Renal cortical epithelial cell (primary cell): Measurements from ENCODE around the gene DGKB. TPM values are rescaled to one million over a fixed set of nuclear protein-coding genes. Genes with fewer than 3 reads are reported as not detected.
"Not testable (repeated sequence)": the region's sequence is repeated elsewhere in the genome, so short reads cannot be mapped to it uniquely, and the experiment has no call there.

Source experiments
- DNase-seq: peaks from one replicate; pipeline ENCODE4 v3.0.0-alpha.2; 2011; ENCODE audit warnings: low read depth
- total RNA-seq: library from RNA; depleted of rRNA; stranded (reverse); fragments of >200 nt; gene quantifications from 2 replicates; pipeline ENCODE4 v1.2.3, GENCODE V29; 2014

Gene DGKB
- total RNA-seq, 1 donor from 2014 or later = not detected

- no peak for DNase-seq
Measured at GRCh38 chr7:14293434-14293833, 609.1 kb downstream of the DGKB start.

DNA sequence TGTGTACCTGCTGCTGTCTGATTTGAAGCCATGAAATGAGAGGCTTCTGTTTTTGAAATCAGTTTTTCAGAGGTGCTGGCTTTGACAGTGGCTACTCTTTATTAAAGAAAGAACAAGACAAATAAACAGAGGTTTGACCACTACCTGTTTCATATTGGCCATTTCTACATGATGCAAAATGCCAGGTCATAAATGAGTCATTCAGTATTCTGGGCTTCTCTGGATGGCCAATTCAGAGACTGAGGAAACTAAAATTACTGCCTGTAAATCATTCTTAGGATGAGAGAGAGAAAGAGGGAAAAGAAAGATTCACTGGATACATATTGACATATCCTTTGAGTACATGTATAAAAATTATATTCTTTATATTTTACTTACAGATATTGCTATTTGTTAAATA is 609.8 kb downstream of the DGKB start:
- peak; percentile 31 for DNase-seq

- no peak for DNase-seq
Measured at GRCh38 chr7:14289957-14290356, 612.6 kb downstream of the DGKB start.

DNA sequence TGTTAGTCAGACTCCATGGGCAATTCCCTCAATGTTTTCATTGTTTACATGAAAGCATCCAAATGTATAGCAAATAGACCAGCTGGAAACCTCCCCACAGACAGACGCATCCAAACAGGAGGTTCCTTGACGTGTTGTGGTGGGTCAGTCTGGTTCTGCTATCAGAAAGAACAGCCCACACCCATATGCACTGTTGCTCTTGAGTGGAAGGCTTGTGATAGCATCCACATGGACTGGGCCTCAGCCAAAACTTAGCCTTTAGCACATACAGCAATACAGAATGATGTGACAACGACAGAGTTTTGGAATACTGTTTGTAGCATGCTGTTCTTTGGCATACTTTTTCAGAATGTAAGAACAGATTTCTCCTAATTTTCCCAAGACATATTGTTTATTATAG is 613.9 kb downstream of the DGKB start:
- no peak for DNase-seq

GRCh38 chr7:14287398-14287797 is 615.2 kb downstream of the DGKB start:
- no peak for DNase-seq

DNA sequence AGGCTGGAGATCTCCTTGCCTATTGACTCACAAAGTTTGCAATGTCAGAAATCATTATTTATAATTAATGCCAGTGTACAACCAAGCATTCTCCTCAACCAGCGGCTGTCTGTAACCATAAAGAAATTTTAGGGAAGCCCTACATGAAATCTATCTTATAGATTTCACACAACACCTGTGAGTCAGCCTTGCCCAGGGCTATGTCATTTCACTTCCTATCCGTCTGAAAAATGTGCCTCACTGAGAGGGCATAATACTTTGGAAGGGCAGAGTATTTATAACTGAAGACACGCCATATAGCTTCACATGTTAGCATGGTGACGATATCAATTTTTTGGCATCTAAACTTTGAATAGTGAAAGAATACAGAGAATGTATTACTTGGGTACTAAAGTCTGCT is 616.5 kb downstream of the DGKB start:
- no peak for DNase-seq

DNA sequence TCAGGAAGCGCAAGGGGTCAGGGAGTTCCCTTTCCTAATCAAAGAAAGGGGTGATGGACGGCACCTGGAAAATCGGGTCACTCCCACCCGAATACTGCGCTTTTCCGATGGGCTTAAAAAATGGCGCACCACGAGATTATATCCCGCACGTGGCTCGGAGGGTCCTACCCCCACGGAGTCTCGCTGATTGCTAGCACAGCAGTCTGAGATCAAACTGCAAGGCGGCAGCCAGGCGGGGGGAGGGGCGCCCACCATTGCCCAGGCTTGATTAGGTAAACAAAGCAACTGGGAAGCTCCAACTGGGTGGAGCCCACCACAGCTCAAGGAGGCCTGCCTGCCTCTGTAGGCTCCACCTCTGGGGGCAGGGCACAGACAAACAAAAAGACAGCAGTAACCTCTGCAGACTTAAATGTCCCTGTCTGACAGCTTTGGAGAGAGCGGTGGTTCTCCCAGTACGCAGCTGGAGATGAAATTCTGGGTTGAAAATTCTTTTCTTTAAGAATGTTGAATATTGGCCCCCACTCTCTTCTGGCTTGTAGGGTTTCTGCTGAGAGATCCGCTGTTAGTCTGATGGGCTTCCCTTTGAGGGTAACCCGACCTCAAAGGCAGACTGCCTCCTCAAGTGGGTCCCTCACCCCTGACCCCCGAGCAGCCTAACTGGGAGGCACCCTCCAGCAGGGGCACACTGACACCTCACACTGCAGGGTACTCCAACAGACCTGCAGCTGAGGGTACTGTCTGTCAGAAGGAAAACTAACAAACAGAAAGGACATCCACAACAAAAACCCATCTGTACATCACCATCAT is 623.3 kb downstream of the DGKB start:
- DNase-seq = not testable (repeated sequence)

DNA sequence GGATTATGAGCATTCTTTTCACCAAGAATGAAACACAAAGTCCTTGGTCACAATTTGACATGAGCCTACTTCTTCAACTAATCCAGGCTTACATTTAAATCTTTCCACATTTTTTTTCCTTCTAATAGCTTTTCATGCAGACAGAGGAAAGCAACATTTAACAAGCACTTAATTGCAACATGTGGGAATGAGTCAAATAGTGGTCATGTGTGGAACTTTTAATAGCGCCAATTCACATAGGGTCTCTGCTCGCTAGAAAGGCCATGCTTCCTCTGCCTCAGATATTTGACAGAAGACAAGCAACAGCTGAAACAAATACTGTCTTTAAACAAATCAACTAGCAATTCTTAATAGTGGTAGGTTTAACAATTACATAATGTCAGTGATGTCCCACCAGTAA is 627.2 kb downstream of the DGKB start:
- DNase-seq = peak; percentile 6

- DNase-seq = no peak
Measured at GRCh38 chr7:14271441-14271840, 631.1 kb downstream of the DGKB start.

- DNase-seq = no peak
Measured at GRCh38 chr7:14270099-14270498, 632.5 kb downstream of the DGKB start.

GRCh38 chr7:14260011-14260410 is 642.5 kb downstream of the DGKB start:
- no peak for DNase-seq

DNA sequence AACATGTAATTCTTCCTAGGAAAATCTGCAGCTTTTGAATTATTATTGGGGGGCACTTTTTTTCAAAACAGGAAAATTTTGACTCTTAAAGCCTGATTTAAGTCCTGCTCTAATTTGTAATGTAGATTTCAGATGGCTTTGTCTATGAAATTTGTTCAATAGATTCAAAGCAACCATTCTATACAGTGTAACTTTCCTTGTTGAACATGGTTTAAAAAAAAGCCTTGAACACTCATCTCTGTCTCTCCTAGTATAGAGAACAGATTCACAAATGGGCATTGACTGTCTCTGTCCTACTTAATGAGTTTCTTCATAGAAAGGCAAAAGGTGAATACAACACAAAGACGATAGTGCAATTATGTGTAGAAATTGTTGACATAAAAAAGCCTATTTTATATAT is 643.7 kb downstream of the DGKB start:
- no peak for DNase-seq

DNA sequence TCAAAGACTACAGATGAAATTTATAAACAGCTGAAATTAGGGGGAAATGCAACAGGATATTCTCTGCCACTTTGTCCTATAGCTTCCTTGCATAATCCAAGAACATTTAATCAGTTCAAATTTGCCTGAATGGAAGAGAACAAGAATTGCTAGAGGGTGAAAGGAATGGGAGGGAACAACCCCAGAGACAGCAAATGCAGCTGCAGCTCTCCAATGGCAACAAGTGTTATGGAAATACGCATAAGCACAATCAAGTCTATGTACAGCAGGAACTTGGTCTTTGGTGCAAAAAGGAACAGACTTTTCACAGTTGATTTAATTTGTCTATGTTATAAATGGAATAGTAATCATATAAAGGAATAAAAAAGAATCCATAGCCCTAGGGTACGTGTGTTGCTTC is 644.1 kb downstream of the DGKB start:
- DNase-seq = no peak

DNA sequence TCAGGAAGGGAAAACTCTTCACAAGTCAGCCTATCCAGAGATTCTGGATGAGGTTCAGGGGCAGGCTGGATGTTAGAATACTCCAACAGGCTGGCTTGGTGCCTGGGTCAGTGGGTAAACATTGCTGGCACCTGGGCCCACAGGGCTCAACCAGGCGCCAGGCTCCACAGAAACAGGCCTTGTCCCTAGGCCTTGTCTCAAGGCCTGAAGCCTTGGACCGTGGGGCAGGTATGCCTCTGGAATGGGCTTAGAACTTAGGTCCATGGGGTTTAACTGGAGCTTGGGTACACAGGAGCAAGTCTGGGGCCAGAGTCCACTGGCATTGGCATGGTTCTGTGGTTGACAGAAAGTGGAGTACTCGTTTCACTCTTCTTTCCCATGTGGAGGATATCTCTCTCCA is 650.1 kb downstream of the DGKB start:
- no peak for DNase-seq

DNA sequence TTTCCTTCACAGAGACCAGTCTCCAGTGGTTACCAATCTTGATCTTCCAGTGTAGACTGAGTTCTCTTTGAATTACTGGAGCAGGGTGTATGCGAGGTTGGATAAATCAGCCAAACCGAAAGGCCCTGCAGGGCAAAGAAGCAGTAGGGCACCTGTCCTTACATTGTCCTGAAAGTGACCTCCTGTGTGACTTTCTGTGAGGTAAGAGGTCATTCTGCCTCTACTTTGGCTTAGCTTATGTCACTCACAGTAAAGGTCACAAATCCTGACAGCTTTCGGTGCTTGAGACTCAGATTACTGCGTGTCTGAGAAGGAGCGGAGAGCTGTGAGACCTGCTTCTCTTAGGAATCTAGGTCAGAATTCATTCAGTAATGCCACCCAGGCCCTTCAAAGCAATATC is 660.4 kb downstream of the DGKB start:
- no peak for DNase-seq

GRCh38 chr7:14236834-14237233 is 665.7 kb downstream of the DGKB start:
- DNase-seq = no peak

DNA sequence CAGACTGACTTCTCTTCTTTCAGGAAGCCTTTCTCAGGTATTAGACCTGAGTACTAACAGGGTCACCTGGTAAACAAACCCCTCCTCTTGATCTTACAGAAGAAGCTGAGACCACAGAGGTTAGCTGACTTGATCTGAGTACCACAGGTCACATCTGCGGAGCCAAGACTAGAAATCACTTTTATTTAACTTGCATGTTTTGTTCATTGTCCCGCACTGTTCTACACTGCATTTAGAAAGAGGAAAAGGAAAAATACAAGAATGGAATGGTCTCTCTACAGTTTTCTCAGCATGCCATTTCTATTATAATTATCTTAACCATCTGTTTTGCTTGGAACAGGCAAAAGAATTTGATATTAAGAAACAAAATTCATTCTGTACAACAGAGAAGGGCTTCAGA is 667.5 kb downstream of the DGKB start:
- DNase-seq = no peak

- DNase-seq = no peak
Measured at GRCh38 chr7:14233868-14234369, 668.6 kb downstream of the DGKB start.

GRCh38 chr7:14233076-14233867 is 669.3 kb downstream of the DGKB start:
- peak; percentile 37 for DNase-seq

DNA sequence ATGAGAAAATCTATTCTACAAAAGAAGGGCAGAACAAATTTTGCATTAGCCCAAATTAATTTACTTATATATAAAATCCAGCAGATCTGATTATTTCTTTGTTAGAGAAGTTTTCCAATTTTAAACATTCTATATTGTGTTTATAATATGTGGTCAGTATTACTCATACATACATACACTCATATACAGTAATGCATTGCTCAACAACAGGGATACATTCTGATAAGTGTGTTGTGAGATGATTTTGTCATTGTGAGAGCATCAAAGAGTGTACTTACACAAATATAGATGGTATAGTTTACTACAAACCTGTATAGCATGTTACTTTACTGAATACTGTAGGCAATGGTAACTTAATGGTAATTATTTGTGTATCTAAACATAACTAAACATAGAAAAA is 673.5 kb downstream of the DGKB start:
- no peak for DNase-seq

GRCh38 chr7:14228341-14228740 is 674.2 kb downstream of the DGKB start:
- no peak for DNase-seq

- DNase-seq = no peak
Measured at GRCh38 chr7:14226126-14226525, 676.4 kb downstream of the DGKB start.

GRCh38 chr7:14219125-14219524 is 683.4 kb downstream of the DGKB start:
- DNase-seq = no peak
